MM.1S (cell line): ENCODE data around the gene LYZL6.
"Not testable (repeated sequence)": the region's sequence is repeated elsewhere in the genome, so short reads cannot be mapped to it uniquely, and the experiment has no call there.

Experiments
- DNase-seq: peaks from one replicate; pipeline ENCODE4 v3.0.0-alpha.2; 2015
- H2AFZ ChIP-seq: fragments of 300-600 bp; sonication (generic); 2 replicates; pipeline ENCODE4 v1.6.0; 2016; ENCODE audit warnings: antibody characterized with exemption, low read length
- H3F3A ChIP-seq: fragments of 300-600 bp; sonication (generic); 2 replicates; pipeline ENCODE4 v1.6.1; 2016; ENCODE audit warnings: mild to moderate bottlenecking, antibody characterized with exemption, low read length, moderate library complexity, mixed read lengths; ENCODE audit not compliant: insufficient read depth
- H3K27ac ChIP-seq: fragments of 300-600 bp; sonication (generic); 2 replicates; pipeline ENCODE4 v1.5.1; 2016; ENCODE audit warnings: mild to moderate bottlenecking, low read length
- H3K27me3 ChIP-seq: fragments of 300-600 bp; sonication (generic); replicated peaks from 2 replicates; pipeline ENCODE4 v1.6.0; 2016; ENCODE audit warnings: low read length; ENCODE audit not compliant: insufficient read depth
- H3K36me3 ChIP-seq: fragments of 300-600 bp; sonication (generic); replicated peaks from 2 replicates; pipeline ENCODE4 v1.6.1; 2016; ENCODE audit warnings: mild to moderate bottlenecking, low read length, mixed read lengths; ENCODE audit not compliant: insufficient read depth
- H3K4me1 ChIP-seq: fragments of 300-600 bp; sonication (generic); 2 replicates; pipeline ENCODE4 v1.6.1; 2016; ENCODE audit warnings: low read length, mixed read lengths
- H3K4me2 ChIP-seq: fragments of 300-600 bp; sonication (generic); 2 replicates; pipeline ENCODE4 v1.6.0; 2016; ENCODE audit warnings: low read depth, low read length
- H3K4me3 ChIP-seq: fragments of 300-600 bp; sonication (generic); 2 replicates; pipeline ENCODE4 v1.5.1; 2016; ENCODE audit warnings: low read length, mixed read lengths
- H3K79me2 ChIP-seq: fragments of 300-600 bp; sonication (generic); 2 replicates; pipeline ENCODE4 v1.6.1; 2016; ENCODE audit warnings: mixed run types, low read length, mixed read lengths
- H3K9ac ChIP-seq: fragments of 300-600 bp; sonication (generic); 2 replicates; pipeline ENCODE4 v1.6.1; 2016; ENCODE audit warnings: low read length, mixed read lengths
- H3K9me2 ChIP-seq: fragments of 300-600 bp; sonication (generic); replicated peaks from 2 replicates; pipeline ENCODE4 v1.6.1; 2016; ENCODE audit warnings: mild to moderate bottlenecking, low read length, mixed read lengths; ENCODE audit not compliant: insufficient read depth
- H3K9me3 ChIP-seq: fragments of 300-600 bp; sonication (generic); replicated peaks from 2 replicates; pipeline ENCODE4 v1.6.1; 2016; ENCODE audit warnings: mild to moderate bottlenecking, low read length, mixed read lengths; ENCODE audit not compliant: insufficient read depth
- H4K20me1 ChIP-seq: fragments of 300-600 bp; sonication (generic); 2 replicates; pipeline ENCODE4 v1.6.1; 2016; ENCODE audit warnings: mild to moderate bottlenecking, low read length, moderate library complexity, mixed read lengths; ENCODE audit not compliant: insufficient read depth
- CTCF ChIP-seq: fragments of 300-600 bp; sonication (generic); IDR thresholded peaks from 2 replicates; pipeline ENCODE4 v1.5.1; 2016; ENCODE audit warnings: antibody characterized with exemption, low read length, mixed read lengths
- EZH2 ChIP-seq: fragments of 300-600 bp; sonication (generic); optimal IDR thresholded peaks from 2 replicates; pipeline ENCODE3; 2017; ENCODE audit warnings: low read depth, mild to moderate bottlenecking, antibody characterized with exemption, low read length, mixed read lengths
- EZH2phosphoT487 ChIP-seq: fragments of 300-600 bp; sonication (generic); IDR thresholded peaks from 2 replicates; pipeline ENCODE4 v1.6.1; 2018; ENCODE audit warnings: antibody characterized with exemption, low read length

Gene LYZL6

GRCh38 chr17:35942588-35943186 is 826 bp downstream of the LYZL6 start:
- no peak overlapping the region for H2AFZ ChIP-seq

DNA sequence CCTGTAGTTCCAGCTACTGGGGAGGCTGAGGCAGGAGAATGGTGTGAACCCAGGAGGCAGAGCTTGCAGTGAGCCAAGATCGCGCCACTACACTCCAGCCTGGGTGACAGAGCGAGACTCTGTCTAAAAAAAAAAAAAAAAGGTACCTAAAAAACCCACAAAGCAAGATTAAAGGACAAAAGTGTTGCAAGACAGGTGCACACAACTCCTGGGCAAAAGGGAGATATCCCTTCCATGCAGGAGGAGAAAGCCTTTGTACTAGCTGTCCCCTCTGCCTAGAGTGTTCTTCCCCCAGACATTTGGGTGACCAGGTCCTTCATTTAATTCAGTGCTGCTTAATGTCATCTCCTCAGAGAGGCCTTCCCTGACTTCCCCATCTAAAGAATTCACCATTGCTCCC is 5.0 kb downstream of the LYZL6 start:
- DNase-seq, H3K9me3 ChIP-seq, H3K27me3 ChIP-seq, H3K27ac ChIP-seq, H3K4me2 ChIP-seq, H2AFZ ChIP-seq, H3K79me2 ChIP-seq, H3K9me2 ChIP-seq, H3F3A ChIP-seq, H3K4me1 ChIP-seq, H4K20me1 ChIP-seq, H3K9ac ChIP-seq, H3K4me3 ChIP-seq, H3K36me3 ChIP-seq: not testable (repeated sequence)

More at GRCh38 chr17:35942588-35943186, 826 bp downstream of the LYZL6 start:
- Histone ChIP-seq H3K4me1 (no peaks in the 10 kb centered on the region), H3K9me3 (no peaks in the 10 kb centered on the region), H3K9me2 (no peaks in the 10 kb centered on the region), H4K20me1 (no peaks in the 10 kb centered on the region), H3F3A (no peaks in the 10 kb centered on the region), H3K27me3 (no peaks in the 10 kb centered on the region), H3K4me3 (no peak overlapping the region), H3K4me2 (no peak overlapping the region), H3K27ac (no peak overlapping the region), H3K36me3 (no peaks in the 10 kb centered on the region), H3K79me2 (no peaks in the 10 kb centered on the region), H3K9ac (no peak overlapping the region)
- no peak for DNase-seq
- no peak for TF ChIP-seq CTCF
- no peak for TF ChIP-seq EZH2phosphoT487
- no peak for TF ChIP-seq EZH2

DNA sequence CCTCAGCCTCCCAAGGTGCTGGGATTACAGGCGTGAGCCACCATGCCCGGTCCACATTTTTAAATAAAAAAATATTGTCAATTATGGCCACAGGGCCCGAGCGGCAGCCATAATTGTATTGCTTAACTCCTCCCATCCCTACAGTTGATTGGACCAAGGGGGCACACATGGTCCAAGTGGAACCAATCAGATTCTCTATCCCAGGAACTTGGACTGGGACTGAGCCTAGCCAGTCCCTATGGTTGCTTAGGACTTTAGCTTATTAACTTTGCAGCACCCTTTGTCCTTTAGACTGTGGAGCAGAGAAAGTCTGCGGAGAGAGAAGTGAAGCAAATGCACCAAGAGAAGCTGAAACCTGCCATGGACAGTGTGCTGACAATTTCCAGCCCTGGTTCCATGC is 7.5 kb downstream of the LYZL6 start:
- Histone ChIP-seq H3K9me2 (no peaks in the 10 kb centered on the region), H3K79me2 (no peaks in the 10 kb centered on the region), H4K20me1 (no peaks in the 10 kb centered on the region), H3K4me3 (no peak overlapping the region), H3K4me2 (no peak overlapping the region), H3K4me1 (peaks cover under 1% of the 10 kb centered on the region; the same call in 1 of the 2 replicates), H3K27me3 (no peaks in the 10 kb centered on the region), H2AFZ (no peak overlapping the region), H3F3A (no peaks in the 10 kb centered on the region), H3K9me3 (no peaks in the 10 kb centered on the region), H3K36me3 (no peaks in the 10 kb centered on the region), H3K27ac (no peak overlapping the region), H3K9ac (no peak overlapping the region)
- no peak for TF ChIP-seq CTCF
- no peak for TF ChIP-seq EZH2phosphoT487
- no peak for TF ChIP-seq EZH2
- DNase-seq, result no peak

- Histone ChIP-seq H2AFZ (no peak overlapping the region), H4K20me1 (no peaks in the 10 kb centered on the region), H3K4me1 (peaks cover 5% of the 10 kb centered on the region; the same call in 1 of the 2 replicates), H3K9ac (no peak overlapping the region), H3K9me3 (no peaks in the 10 kb centered on the region), H3K36me3 (no peaks in the 10 kb centered on the region), H3F3A (no peaks in the 10 kb centered on the region), H3K4me2 (no peak overlapping the region), H3K27me3 (no peaks in the 10 kb centered on the region), H3K9me2 (no peaks in the 10 kb centered on the region), H3K79me2 (no peaks in the 10 kb centered on the region), H3K4me3 (no peak overlapping the region), H3K27ac (no peak overlapping the region)
- no peak for DNase-seq
- TF ChIP-seq EZH2phosphoT487 (no peak), EZH2 (no peak), CTCF (no peak)
These were observed 8.8 kb downstream of the LYZL6 start for GRCh38 chr17:35934760-35935159.
